Measurements from ENCODE around the gene SLIT3. TPM values are rescaled to one million over a fixed set of nuclear protein-coding genes. Genes with fewer than 3 reads are reported as not detected.

The SLIT3 gene
- total RNA-seq, 1 experiment from 2014 or later, result not detected

DNA sequence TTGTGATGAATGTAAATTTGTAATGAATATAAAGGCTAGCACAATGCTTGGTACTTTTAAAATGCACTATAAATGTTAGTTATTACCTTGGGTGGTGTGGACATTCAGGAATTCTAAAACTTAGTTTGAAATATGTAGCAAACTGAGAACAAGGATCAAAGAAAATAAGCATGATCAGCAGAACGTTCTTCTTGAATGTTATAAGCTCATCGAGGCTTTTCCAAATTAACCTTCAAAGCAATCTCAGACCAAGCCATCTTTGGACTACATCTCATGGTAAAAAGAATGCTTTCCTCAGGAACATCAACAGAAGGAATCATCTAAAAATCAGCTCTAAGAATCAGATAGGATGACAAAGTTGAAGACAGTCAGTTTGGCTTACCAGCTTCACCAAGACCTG, 146.3 kb downstream of the SLIT3 start:
- H3K36me3 ChIP-seq (ENCODE audit: low read depth), result no peaks in the 10 kb centered on the region
- no peak for TF ChIP-seq EZH2 (IDR thresholded peaks at IDR 0.05; ENCODE audit: low read depth)
- TF ChIP-seq, protein P1, sequence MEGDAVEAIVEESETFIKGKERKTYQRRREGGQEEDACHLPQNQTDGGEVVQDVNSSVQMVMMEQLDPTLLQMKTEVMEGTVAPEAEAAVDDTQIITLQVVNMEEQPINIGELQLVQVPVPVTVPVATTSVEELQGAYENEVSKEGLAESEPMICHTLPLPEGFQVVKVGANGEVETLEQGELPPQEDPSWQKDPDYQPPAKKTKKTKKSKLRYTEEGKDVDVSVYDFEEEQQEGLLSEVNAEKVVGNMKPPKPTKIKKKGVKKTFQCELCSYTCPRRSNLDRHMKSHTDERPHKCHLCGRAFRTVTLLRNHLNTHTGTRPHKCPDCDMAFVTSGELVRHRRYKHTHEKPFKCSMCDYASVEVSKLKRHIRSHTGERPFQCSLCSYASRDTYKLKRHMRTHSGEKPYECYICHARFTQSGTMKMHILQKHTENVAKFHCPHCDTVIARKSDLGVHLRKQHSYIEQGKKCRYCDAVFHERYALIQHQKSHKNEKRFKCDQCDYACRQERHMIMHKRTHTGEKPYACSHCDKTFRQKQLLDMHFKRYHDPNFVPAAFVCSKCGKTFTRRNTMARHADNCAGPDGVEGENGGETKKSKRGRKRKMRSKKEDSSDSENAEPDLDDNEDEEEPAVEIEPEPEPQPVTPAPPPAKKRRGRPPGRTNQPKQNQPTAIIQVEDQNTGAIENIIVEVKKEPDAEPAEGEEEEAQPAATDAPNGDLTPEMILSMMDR (conservative IDR thresholded peaks at IDR 0.05), result no peak
- H4K20me1 ChIP-seq (ENCODE audit: insufficient read depth), result no peaks in the 10 kb centered on the region
- intact Hi-C loops (cut with micrococcal nuclease; ENCODE audit: unreplicated experiment), result no loop called here
- peaks cover 32% of the 10 kb centered on the region for H3K27me3 ChIP-seq (ENCODE audit: insufficient read depth, low read depth)
- no peaks in the 10 kb centered on the region for H3K9me3 ChIP-seq (ENCODE audit: insufficient read depth, low read depth)
- BruUV-seq (replicated peaks), result no TSS peak
- H3F3A ChIP-seq (ENCODE audit: insufficient read depth, low read depth), result no peaks in the 10 kb centered on the region
- CTCF ChIA-PET, result no interaction called here
- no peak overlapping the region for H2AFZ ChIP-seq
- no peak overlapping the region for H3K4me3 ChIP-seq
- H3K79me2 ChIP-seq (ENCODE audit: low read depth), result no peaks in the 10 kb centered on the region
- DNase-seq, result no peak
- POLR2A ChIA-PET (ENCODE audit: unreplicated experiment), result no interaction called here
- H3K4me2 ChIP-seq, result no peak overlapping the region
- no peaks in the 10 kb centered on the region for H3K9me2 ChIP-seq (ENCODE audit: insufficient read depth)
- H3K27ac ChIP-seq, result no peak overlapping the region
- H3K4me1 ChIP-seq (replicated peaks; ENCODE audit: insufficient read depth), result no peaks in the 10 kb centered on the region

DNA sequence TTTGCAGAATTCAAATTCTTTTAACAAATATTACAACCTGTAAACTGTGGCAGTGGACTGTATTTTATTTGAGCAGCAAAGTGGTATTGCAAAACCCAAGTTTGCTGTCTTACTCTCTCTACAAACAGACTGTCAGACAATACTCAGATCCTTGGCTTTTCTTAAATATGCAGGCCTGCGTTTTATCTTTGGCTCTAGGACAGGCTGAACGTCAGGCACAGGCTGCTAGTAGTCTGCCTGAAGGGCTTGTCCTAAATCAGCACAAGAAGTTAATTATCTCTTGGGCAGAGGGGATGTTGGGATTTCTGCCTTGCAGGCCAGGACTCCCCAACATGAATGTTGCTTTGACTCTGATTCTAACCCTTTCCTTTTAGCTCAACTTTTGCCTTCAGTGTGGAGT, 147.5 kb downstream of the SLIT3 start:
- ChIA-PET POLR2A (ENCODE audit: unreplicated experiment) (no interaction called here), CTCF (no interaction called here)
- no peak overlapping the region for H3K4me2 ChIP-seq
- intact Hi-C loops (cut with micrococcal nuclease; ENCODE audit: unreplicated experiment), result no loop called here
- TF ChIP-seq, protein P1 (conservative IDR thresholded peaks at IDR 0.05), result no peak
- no peak for TF ChIP-seq EZH2 (IDR thresholded peaks at IDR 0.05; ENCODE audit: low read depth)
- H3K79me2 ChIP-seq (ENCODE audit: low read depth), result no peaks in the 10 kb centered on the region
- H3F3A ChIP-seq (ENCODE audit: insufficient read depth, low read depth), result no peaks in the 10 kb centered on the region
- no peaks in the 10 kb centered on the region for H3K36me3 ChIP-seq (ENCODE audit: low read depth)
- H3K4me3 ChIP-seq, result no peak overlapping the region
- BruUV-seq (replicated peaks), result no TSS peak
- H3K27me3 ChIP-seq (ENCODE audit: insufficient read depth, low read depth), result peaks cover 42% of the 10 kb centered on the region
- H4K20me1 ChIP-seq (ENCODE audit: insufficient read depth), result no peaks in the 10 kb centered on the region
- H3K9me3 ChIP-seq (ENCODE audit: insufficient read depth, low read depth), result no peaks in the 10 kb centered on the region
- DNase-seq, result no peak
- no peaks in the 10 kb centered on the region for H3K9me2 ChIP-seq (ENCODE audit: insufficient read depth)
- H3K27ac ChIP-seq, result no peak overlapping the region
- no peaks in the 10 kb centered on the region for H3K4me1 ChIP-seq (replicated peaks; ENCODE audit: insufficient read depth)
- H2AFZ ChIP-seq, result no peak overlapping the region

DNA sequence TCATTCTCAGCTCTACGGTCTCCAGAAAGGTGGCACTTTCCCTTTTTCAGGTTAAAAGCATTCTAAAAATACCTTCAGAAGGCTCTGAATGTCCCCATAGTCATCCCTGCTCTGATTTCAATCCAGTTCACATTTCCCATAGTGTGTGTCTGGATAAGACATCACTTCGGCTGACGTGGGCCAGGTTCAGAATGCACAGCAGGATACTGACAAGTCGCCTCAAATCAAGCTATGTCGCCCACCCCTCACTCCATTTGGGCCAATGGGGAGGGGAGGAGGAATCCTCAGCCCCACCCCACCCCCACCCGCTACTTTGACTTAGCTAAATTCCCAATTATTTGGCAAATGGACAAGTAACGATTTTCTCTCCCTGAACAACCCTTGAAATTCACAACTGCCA, 148.0 kb downstream of the SLIT3 start:
- no peaks in the 10 kb centered on the region for H3K9me2 ChIP-seq (ENCODE audit: insufficient read depth)
- H3K27me3 ChIP-seq (ENCODE audit: insufficient read depth, low read depth), result peaks cover 46% of the 10 kb centered on the region
- H3F3A ChIP-seq (ENCODE audit: insufficient read depth, low read depth), result no peaks in the 10 kb centered on the region
- no peaks in the 10 kb centered on the region for H3K9me3 ChIP-seq (ENCODE audit: insufficient read depth, low read depth)
- POLR2A ChIA-PET (ENCODE audit: unreplicated experiment), result no interaction called here
- no peaks in the 10 kb centered on the region for H3K4me1 ChIP-seq (replicated peaks; ENCODE audit: insufficient read depth)
- no peaks in the 10 kb centered on the region for H4K20me1 ChIP-seq (ENCODE audit: insufficient read depth)
- no peak overlapping the region for H3K4me3 ChIP-seq
- no peaks in the 10 kb centered on the region for H3K79me2 ChIP-seq (ENCODE audit: low read depth)
- TF ChIP-seq, protein P1 (conservative IDR thresholded peaks at IDR 0.05), result no peak
- no peak for TF ChIP-seq EZH2 (IDR thresholded peaks at IDR 0.05; ENCODE audit: low read depth)
- H3K4me2 ChIP-seq, result no peak overlapping the region
- BruUV-seq (replicated peaks), result no TSS peak
- no peak overlapping the region for H2AFZ ChIP-seq
- CTCF ChIA-PET, result no interaction called here
- intact Hi-C loops (cut with micrococcal nuclease; ENCODE audit: unreplicated experiment), result no loop called here
- H3K27ac ChIP-seq, result no peak overlapping the region
- no peaks in the 10 kb centered on the region for H3K36me3 ChIP-seq (ENCODE audit: low read depth)
- no peak for DNase-seq

Data from PC-9 (cell line).